Tibial artery (tissue), 4 donors: ENCODE measurements around the gene PIK3C2G.

Experiments used
- DNase-seq, 2 donors: peaks; one replicate each; pipeline ENCODE4 v3.0.0-alpha.2; 2019
- H3K27ac ChIP-seq, 2 donors: fragments of 200-600 bp; sonication (generic) in 1 of 2; 1 replicate in 1 of 2; 2 replicates in 1 of 2; pipeline ENCODE4 v1.5.1; 2018 to 2019; ENCODE audit warnings: mild to moderate bottlenecking in 1 of 2
- H3K27me3 ChIP-seq, 2 donors: fragments of 200-600 bp; sonication (generic) in 1 of 2; one replicate each; pipeline versions ENCODE4 v1.5.1 to v1.6.0; 2016 to 2019
- H3K36me3 ChIP-seq, 3 donors: fragments of 200-600 bp; sonication (generic) in 2 of 3; one replicate each; pipeline ENCODE4 v1.5.1; 2016 to 2019; ENCODE audit warnings: mild to moderate bottlenecking in 2 of 3
- H3K4me1 ChIP-seq, 4 donors: fragments of 200-600 bp; sonication (generic) in 2 of 4; 1 replicate in 3 of 4; 2 replicates in 1 of 4; pipeline ENCODE4 v1.5.1; 2016 to 2019
- H3K4me3 ChIP-seq, 2 donors: fragments of 200-600 bp; sonication (generic) in 1 of 2; 1 replicate in 1 of 2; 2 replicates in 1 of 2; pipeline ENCODE4 v1.5.1; 2018 to 2019; ENCODE audit warnings: mild to moderate bottlenecking in 2 of 2
- H3K9me3 ChIP-seq, 3 donors: fragments of 200-600 bp; sonication (generic) in 1 of 3; one replicate each; pipeline ENCODE4 v1.5.1; 2016 to 2019
- intact Hi-C: fragments of 100-400 bp; cut with DNase I; formaldehyde crosslinking; loops from one replicate; pipeline ENCODE4 v1.15.0; 2023; ENCODE audit warnings: low total_unique reads
- TF ChIP-seq, protein P1 (sequence below), 2 experiments: fragments of 200-600 bp in 1 of 2; fragments of 450-650 bp in 1 of 2; IDR thresholded peaks; one replicate each; pipeline ENCODE4 v1.5.1; 2017 to 2019; ENCODE audit warnings: antibody characterized with exemption in 2 of 2, mild to moderate bottlenecking in 1 of 2, moderate library complexity in 1 of 2

Gene PIK3C2G

DNA sequence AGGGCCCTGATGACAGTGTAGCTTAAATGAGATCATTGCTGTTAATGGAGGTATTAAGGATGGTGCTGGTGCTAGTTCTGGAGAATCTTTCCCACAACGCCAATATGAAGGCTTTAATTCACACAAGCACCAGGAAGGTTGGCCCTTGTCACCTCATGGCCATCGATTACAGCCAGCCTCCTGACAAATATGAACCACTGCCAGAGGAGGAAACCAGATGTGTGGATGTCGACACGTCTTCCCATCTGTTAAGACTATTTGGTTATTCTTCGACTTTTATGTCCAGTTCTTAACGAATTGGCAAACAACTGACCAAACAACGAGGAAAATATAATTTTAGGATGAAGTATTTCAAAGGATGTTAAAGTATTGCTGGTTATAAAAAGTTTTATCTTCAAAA, 79.5 kb downstream of the PIK3C2G start:
- H3K36me3 ChIP-seq, result no peaks in the 10 kb centered on the region
- no peak for DNase-seq
- H3K4me3 ChIP-seq, result no peak overlapping the region
- H3K27me3 ChIP-seq, result no peaks in the 10 kb centered on the region
- TF ChIP-seq, protein P1, sequence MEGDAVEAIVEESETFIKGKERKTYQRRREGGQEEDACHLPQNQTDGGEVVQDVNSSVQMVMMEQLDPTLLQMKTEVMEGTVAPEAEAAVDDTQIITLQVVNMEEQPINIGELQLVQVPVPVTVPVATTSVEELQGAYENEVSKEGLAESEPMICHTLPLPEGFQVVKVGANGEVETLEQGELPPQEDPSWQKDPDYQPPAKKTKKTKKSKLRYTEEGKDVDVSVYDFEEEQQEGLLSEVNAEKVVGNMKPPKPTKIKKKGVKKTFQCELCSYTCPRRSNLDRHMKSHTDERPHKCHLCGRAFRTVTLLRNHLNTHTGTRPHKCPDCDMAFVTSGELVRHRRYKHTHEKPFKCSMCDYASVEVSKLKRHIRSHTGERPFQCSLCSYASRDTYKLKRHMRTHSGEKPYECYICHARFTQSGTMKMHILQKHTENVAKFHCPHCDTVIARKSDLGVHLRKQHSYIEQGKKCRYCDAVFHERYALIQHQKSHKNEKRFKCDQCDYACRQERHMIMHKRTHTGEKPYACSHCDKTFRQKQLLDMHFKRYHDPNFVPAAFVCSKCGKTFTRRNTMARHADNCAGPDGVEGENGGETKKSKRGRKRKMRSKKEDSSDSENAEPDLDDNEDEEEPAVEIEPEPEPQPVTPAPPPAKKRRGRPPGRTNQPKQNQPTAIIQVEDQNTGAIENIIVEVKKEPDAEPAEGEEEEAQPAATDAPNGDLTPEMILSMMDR (IDR thresholded peaks at IDR 0.05), result no peak
- no peak overlapping the region for H3K27ac ChIP-seq
- intact Hi-C loops, result no loop called here
- H3K4me1 ChIP-seq, result no peaks in the 10 kb centered on the region
- no peaks in the 10 kb centered on the region for H3K9me3 ChIP-seq

DNA sequence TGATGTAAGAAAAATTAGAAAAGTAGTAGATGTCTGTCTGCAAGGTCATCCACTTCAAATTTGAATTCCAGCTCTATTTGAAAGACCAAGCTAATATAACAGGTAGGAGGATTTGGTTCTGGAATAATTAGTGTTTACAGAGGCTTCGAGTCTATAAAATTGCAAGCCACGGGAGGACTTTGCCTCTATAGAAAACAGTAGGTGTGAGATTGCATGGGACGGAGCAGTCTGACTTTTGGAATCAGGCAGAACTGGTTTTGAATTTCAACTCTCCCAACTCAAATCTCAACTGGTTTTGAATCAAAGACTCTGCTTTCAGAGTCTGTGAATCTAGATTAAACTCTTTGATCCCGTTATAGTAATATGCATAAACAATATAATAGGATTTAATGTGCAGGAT, 82.4 kb downstream of the PIK3C2G start:
- TF ChIP-seq, protein P1 (IDR thresholded peaks at IDR 0.05), result no peak
- H3K36me3 ChIP-seq, result no peaks in the 10 kb centered on the region

DNA sequence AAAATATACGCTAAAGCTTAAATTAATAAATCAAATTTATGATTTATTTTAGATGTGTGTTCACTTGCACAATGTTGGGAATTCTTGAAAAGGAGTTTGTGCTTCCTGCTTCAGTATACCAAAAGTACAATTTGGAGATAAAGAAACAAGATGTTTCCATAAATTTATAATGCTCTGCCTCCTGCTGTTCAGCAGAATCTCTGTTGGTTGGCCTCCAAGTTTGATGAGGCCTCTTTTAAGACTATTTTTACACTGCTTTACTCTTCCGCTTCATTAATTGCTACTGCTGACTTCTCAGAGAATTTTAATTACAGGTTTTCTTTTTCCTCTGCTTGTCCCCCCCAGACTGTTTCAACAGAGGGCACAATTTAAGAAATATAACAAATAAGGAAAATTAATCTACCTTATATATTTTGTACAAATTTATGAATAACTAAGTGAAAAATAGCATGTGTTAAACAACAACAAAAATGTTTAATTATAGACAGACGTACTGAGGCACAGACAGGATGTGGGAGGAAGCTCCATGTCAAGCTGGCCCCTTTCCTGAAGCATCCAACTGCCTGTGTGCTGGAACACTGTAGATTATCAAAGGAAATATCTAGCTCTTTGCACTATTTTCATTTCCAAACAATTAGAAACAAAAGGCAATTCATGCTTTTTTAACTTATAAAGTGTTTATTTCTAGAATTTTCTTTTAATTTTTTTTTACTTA, 83.9 kb downstream of the PIK3C2G start:
- DNase-seq, result no peak
- TF ChIP-seq, protein P1 (IDR thresholded peaks at IDR 0.05), result no peak
- Histone ChIP-seq H3K4me3 (no peak overlapping the region), H3K27ac (no peak overlapping the region), H3K36me3 (no peaks in the 10 kb centered on the region), H3K9me3 (no peaks in the 10 kb centered on the region), H3K4me1 (no peaks in the 10 kb centered on the region), H3K27me3 (no peaks in the 10 kb centered on the region)
- intact Hi-C loops, result no loop called here

More for the DNA sequence above, 82.4 kb downstream of the PIK3C2G start:
- intact Hi-C loops, result no loop called here
- no peaks in the 10 kb centered on the region for H3K4me1 ChIP-seq
- no peaks in the 10 kb centered on the region for H3K9me3 ChIP-seq
- no peak overlapping the region for H3K27ac ChIP-seq
- DNase-seq, result no peak
- H3K27me3 ChIP-seq, result no peaks in the 10 kb centered on the region
- H3K4me3 ChIP-seq, result no peak overlapping the region

DNA sequence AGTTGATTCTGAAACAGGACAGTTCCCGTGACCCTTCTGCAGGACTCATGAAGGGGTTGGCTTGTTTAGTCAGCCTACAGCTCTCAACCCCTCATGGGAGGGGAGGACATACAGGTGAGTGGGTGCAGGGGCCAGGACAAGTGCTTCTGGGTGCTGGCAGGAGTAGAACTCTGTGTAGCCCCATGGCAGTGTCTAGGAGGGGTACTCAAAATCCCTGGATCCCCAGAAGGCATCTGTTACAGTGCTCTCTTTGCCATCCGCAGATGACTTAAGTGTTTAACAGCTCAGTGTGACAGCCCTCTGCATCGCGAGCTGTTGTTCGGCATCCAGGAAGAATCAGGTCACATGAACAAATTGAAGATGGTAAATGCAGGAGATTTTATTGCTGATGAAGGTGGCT, 91.0 kb downstream of the PIK3C2G start:
- intact Hi-C loops, result no loop called here
- H3K27me3 ChIP-seq, result no peaks in the 10 kb centered on the region
- DNase-seq, result no peak
- H3K4me1 ChIP-seq, result no peaks in the 10 kb centered on the region
- no peaks in the 10 kb centered on the region for H3K9me3 ChIP-seq
- H3K4me3 ChIP-seq, result no peak overlapping the region
- TF ChIP-seq, protein P1 (IDR thresholded peaks at IDR 0.05), result no peak
- H3K27ac ChIP-seq, result no peak overlapping the region
- H3K36me3 ChIP-seq, result peaks cover 0 to 12% (median 0%) of the 10 kb centered on the region in 3 donors

DNA sequence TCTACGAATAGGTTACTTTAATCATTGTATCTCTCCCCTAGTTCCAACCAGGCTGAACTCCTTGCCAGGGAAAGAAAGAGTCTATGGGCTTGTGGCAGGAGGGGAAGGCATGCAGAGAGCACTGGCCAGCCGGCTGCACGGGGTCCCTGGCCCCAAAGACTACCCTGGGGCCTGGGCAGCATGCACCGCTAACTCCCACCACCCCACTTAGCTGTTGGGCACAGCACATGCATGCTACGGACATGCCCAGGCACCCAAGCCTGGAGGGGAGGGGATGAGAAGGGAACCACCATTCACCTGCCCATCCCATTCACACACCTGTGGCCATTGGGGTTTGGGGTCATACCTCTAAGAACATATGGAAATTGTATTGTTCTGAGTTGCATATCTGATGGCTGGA, 94.1 kb downstream of the PIK3C2G start:
- TF ChIP-seq, protein P1 (IDR thresholded peaks at IDR 0.05), result no peak
- H3K36me3 ChIP-seq, result peaks cover 0 to 12% (median 0%) of the 10 kb centered on the region in 3 donors
- H3K4me1 ChIP-seq, result no peaks in the 10 kb centered on the region
- no peaks in the 10 kb centered on the region for H3K27me3 ChIP-seq
- no peak overlapping the region for H3K27ac ChIP-seq
- intact Hi-C loops, result no loop called here
- DNase-seq, result no peak
- no peak overlapping the region for H3K4me3 ChIP-seq
- no peaks in the 10 kb centered on the region for H3K9me3 ChIP-seq
